HEK293 (cell line): ENCODE measurements around the gene MAN2B1.

Source experiments
- CTCF ChIP-seq: fragments of 450-650 bp; formaldehyde crosslinking; IDR thresholded peaks from 2 replicates; pipeline ENCODE4 v1.5.1; 2016; ENCODE audit warnings: missing biosample characterization, missing genetic modification characterization
- ELK4 ChIP-seq: IDR thresholded peaks from 2 replicates; pipeline ENCODE4 v1.6.1; 2011; ENCODE audit warnings: mild to moderate bottlenecking, low read depth, low read length, borderline replicate concordance
- GFI1B ChIP-seq: fragments of 450-650 bp; formaldehyde crosslinking; IDR thresholded peaks from 2 replicates; pipeline ENCODE4 v1.5.1; 2016; ENCODE audit warnings: missing biosample characterization, missing genetic modification characterization
- KLF9 ChIP-seq: fragments of 450-650 bp; formaldehyde crosslinking; IDR thresholded peaks from 2 replicates; pipeline ENCODE4 v1.5.1; 2016; ENCODE audit warnings: missing biosample characterization, missing genetic modification characterization, low read depth
- MEIS1 ChIP-seq: sonication (generic); formaldehyde crosslinking; IDR thresholded peaks from 2 replicates; pipeline ENCODE4 v1.8.1; 2022; ENCODE audit warnings: missing genetic modification reagents, mild to moderate bottlenecking, borderline replicate concordance
- MYNN ChIP-seq: fragments of 450-650 bp; formaldehyde crosslinking; IDR thresholded peaks from 2 replicates; pipeline ENCODE4 v1.5.1; 2016; ENCODE audit warnings: missing biosample characterization, missing genetic modification characterization, borderline replicate concordance
- MZF1 ChIP-seq: fragments of 450-650 bp; formaldehyde crosslinking; IDR thresholded peaks from 2 replicates; pipeline ENCODE4 v1.5.1; 2017; ENCODE audit warnings: missing biosample characterization, missing genetic modification characterization, borderline replicate concordance
- REST ChIP-seq: fragments of 450-650 bp; formaldehyde crosslinking; IDR thresholded peaks from 2 replicates; pipeline ENCODE4 v1.5.1; 2016; ENCODE audit warnings: missing biosample characterization, missing genetic modification characterization
- SCRT1 ChIP-seq: fragments of 450-650 bp; formaldehyde crosslinking; IDR thresholded peaks from 2 replicates; pipeline ENCODE4 v1.5.1; 2016; ENCODE audit warnings: missing biosample characterization, missing genetic modification characterization, borderline replicate concordance
- YY2 ChIP-seq: fragments of 450-650 bp; formaldehyde crosslinking; IDR thresholded peaks from 2 replicates; pipeline ENCODE4 v1.5.1; 2016; ENCODE audit warnings: missing biosample characterization, missing genetic modification characterization
- ZBTB11 ChIP-seq: fragments of 450-650 bp; formaldehyde crosslinking; conservative IDR thresholded peaks from 2 replicates; pipeline ENCODE4 v1.5.1; 2016; ENCODE audit warnings: low read depth, missing biosample characterization, missing genetic modification characterization
- ZBTB21 ChIP-seq: fragments of 450-650 bp; formaldehyde crosslinking; IDR thresholded peaks from 2 replicates; pipeline ENCODE4 v1.5.1; 2017; ENCODE audit warnings: missing biosample characterization, missing genetic modification characterization
- ZBTB26 ChIP-seq: fragments of 450-650 bp; formaldehyde crosslinking; optimal IDR thresholded peaks from 2 replicates; pipeline ENCODE3; 2016; ENCODE audit warnings: missing biosample characterization, mild to moderate bottlenecking, missing genetic modification characterization
- ZBTB44 ChIP-seq: fragments of 450-650 bp; IDR thresholded peaks from 2 replicates; pipeline ENCODE4 v1.5.1; 2018; ENCODE audit warnings: missing biosample characterization, mild to moderate bottlenecking, missing genetic modification characterization
- ZFP37 ChIP-seq: fragments of 450-650 bp; formaldehyde crosslinking; IDR thresholded peaks from 2 replicates; pipeline ENCODE4 v1.5.1; 2016; ENCODE audit warnings: missing biosample characterization, missing genetic modification characterization
- ZIC2 ChIP-seq: fragments of 450-650 bp; formaldehyde crosslinking; IDR thresholded peaks from 2 replicates; pipeline ENCODE4 v1.5.1; 2016; ENCODE audit warnings: missing biosample characterization, missing genetic modification characterization
- ZNF121 ChIP-seq: fragments of 450-650 bp; formaldehyde crosslinking; IDR thresholded peaks from 2 replicates; pipeline ENCODE4 v1.5.1; 2016; ENCODE audit warnings: missing biosample characterization, missing genetic modification characterization
- ZNF157 ChIP-seq: fragments of 450-650 bp; formaldehyde crosslinking; IDR thresholded peaks from 2 replicates; pipeline ENCODE4 v1.5.1; 2016; ENCODE audit warnings: missing biosample characterization, missing genetic modification characterization
- ZNF184 ChIP-seq: fragments of 450-650 bp; IDR thresholded peaks from 2 replicates; pipeline ENCODE4 v1.5.1; 2018; ENCODE audit warnings: missing biosample characterization, mild to moderate bottlenecking, missing genetic modification characterization
- ZNF2 ChIP-seq: fragments of 450-650 bp; formaldehyde crosslinking; IDR thresholded peaks from 2 replicates; pipeline ENCODE4 v1.5.1; 2016; ENCODE audit warnings: missing biosample characterization, missing genetic modification characterization
- ZNF24 ChIP-seq: fragments of 450-650 bp; formaldehyde crosslinking; IDR thresholded peaks from 2 replicates; pipeline ENCODE4 v1.5.1; 2016; ENCODE audit warnings: missing biosample characterization, missing genetic modification characterization
- ZNF335 ChIP-seq: fragments of 450-650 bp; formaldehyde crosslinking; conservative IDR thresholded peaks from 2 replicates; pipeline ENCODE4 v1.5.1; 2016; ENCODE audit warnings: missing biosample characterization, missing genetic modification characterization
- ZNF354C ChIP-seq: fragments of 450-650 bp; formaldehyde crosslinking; IDR thresholded peaks from 2 replicates; pipeline ENCODE4 v1.5.1; 2016; ENCODE audit warnings: missing biosample characterization, missing genetic modification characterization, low read depth, borderline replicate concordance
- ZNF529 ChIP-seq: fragments of 450-650 bp; formaldehyde crosslinking; IDR thresholded peaks from 2 replicates; pipeline ENCODE4 v1.5.1; 2017; ENCODE audit warnings: missing genetic modification characterization, missing biosample characterization; ENCODE audit not compliant: insufficient replicate concordance
- ZNF580 ChIP-seq: fragments of 450-650 bp; formaldehyde crosslinking; IDR thresholded peaks from 2 replicates; pipeline ENCODE4 v1.5.1; 2016; ENCODE audit warnings: missing biosample characterization, missing genetic modification characterization
- ZNF623 ChIP-seq: fragments of 450-650 bp; formaldehyde crosslinking; IDR thresholded peaks from 2 replicates; pipeline ENCODE4 v1.5.1; 2016; ENCODE audit warnings: missing biosample characterization, missing genetic modification characterization

Gene MAN2B1

GRCh38 chr19:12610540-12611360 is 55.8 kb downstream of the MAN2B1 start, which contains the start of the genes ZNF490 and ZNF791 (continued):
- TF ChIP-seq KLF9 (peak; percentile 52; the same call in 1 of the 2 replicates), ZNF354C (tag by site-specific recombination) (no peak), ZNF529 (tag by site-specific recombination) (no peak), ZFP37 (peak; percentile 58; the same call in 1 of the 2 replicates), ZNF580 (tag by site-specific recombination) (peak; percentile 74; the same call in 1 of the 2 replicates), ZNF157 (tag by site-specific recombination) (no peak), GFI1B (tag by site-specific recombination) (no peak), MYNN (tag by site-specific recombination) (no peak), ZNF623 (tag by site-specific recombination) (no peak; the same call in 1 of the 2 replicates), ZNF24 (tag by site-specific recombination) (no peak; the same call in 1 of the 2 replicates), MEIS1 (CRISPR knock-in tag) (no peak), SCRT1 (no peak), ELK4 (peak; percentile 56; the same call in 1 of the 2 replicates), YY2 (tag by site-specific recombination) (no peak), ZBTB21 (tag by site-specific recombination) (peak; percentile 89), ZNF184 (tag by site-specific recombination) (no peak), ZIC2 (tag by site-specific recombination) (no peak), MZF1 (no peak), ZNF335 (tag by site-specific recombination) (peak; percentile 91), ZBTB11 (tag by site-specific recombination) (peak; percentile 99), REST (tag by site-specific recombination) (no peak), ZBTB26 (peak; percentile 48), ZNF121 (tag by site-specific recombination) (no peak), ZNF2 (tag by site-specific recombination) (no peak; the same call in 1 of the 2 replicates), ZBTB44 (tag by site-specific recombination) (no peak), CTCF (tag by site-specific recombination) (peak; percentile 83; the same call in 1 of the 2 replicates)
